ENCODE measurements around the gene TBC1D3H.
"Not testable (repeated sequence)": the region's sequence is repeated elsewhere in the genome, so short reads cannot be mapped to it uniquely, and the experiment has no call there.

TBC1D3H gene

DNA sequence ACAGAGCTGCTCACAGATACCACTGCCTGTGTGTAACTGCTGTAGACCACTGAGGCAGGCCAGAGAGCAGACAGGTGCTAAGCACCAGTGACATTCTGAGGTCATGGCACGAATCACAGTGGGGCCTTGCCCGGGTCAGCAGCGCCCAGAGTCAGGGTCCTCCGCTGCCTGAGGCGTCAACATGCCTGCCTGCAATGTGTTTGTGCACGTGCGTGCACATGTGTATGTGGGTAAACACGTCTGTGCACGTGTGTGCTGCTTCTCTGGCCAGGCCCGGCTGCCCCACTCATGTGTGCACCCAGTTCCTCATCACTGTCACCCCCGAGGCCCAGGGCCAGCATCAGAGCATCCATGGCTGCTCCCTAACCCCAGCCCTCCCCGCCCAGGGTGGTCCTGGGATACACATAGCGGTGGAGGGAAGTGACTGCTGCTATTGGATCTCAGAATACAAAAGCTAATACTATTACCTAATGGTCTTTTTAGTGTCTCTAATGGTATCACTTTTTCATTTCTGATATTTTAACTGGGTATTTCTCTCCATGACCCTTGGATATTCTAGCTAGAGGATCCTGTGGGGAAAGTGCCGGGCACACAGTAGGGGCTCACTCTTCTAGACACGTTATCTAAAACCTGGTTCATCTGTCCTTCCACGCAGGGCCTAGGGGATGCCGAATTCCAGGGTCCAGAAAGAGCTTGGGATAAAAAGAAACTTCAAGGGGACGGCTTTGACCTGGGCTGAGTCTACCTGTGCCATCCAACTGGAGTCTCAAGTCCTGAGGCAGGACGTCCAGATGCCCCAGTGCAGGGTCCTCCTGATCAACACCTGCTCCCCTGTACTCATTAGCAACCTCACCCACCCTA lies at the start of gene TBC1D3H:
TBC1D3H (minus strand) TSS at position 51 of the 861 bp plus-strand sequence. CDS start 1,540 bp downstream, outside the sequence.
- not testable (repeated sequence) for DNase-seq

DNA sequence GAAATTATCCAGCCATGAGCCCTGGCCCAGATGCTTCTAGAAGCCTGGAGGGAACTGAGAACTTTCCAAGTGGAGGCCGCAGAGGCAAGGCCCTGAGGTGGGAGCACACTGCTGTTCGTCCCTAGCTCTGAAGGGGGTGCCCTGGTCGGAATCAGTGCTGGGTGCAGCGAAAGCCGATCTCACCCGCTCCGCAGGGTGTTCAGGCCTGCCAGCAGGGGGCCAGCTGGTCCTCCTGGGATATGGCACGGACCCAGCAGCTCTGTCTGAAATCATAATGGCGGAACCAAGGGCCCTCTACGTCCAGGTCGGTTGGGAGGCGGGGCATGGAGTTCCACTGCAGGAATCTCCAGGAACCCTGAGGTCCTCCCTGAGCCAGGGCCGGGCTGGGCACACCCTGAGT lies 40.7 kb upstream of the TBC1D3H start:
- not testable (repeated sequence) for DNase-seq

DNA sequence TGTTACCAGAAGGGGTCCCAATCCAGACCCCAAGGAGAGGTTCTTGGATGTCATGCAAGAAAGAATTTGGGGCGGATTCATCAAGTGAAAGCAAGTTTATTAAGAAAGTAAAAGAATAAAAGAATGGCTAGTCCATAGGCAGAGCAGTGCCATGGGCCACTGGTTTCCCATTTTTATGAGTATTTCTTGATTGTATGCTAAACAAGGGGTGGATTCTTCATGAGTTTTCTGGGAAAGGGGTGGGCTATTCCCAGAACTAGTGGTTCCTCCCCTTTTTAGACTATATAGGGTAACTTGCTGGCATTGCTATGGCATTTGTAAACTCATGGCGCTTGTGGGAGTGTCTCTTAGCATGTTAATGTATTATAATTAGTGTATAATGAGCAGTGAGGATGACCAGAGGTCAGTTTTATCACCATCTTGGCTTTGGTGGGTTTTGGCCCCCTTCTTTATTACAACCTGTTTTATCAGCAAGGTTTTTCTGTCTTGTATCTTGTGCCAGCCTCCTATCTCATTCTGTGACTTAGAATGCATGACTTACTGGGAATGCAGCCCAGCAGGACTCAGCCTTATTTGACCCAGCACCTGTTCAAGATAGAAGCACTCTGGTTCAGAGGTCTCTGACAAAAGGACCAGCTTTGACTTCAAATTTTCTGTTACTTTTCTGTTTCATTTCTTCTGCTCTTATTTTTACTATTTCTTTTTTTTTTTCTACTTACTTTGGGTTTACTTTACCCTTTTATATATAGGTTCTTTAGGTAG lies 27.1 kb upstream of the TBC1D3H start:
- not testable (repeated sequence) for DNase-seq

DNA sequence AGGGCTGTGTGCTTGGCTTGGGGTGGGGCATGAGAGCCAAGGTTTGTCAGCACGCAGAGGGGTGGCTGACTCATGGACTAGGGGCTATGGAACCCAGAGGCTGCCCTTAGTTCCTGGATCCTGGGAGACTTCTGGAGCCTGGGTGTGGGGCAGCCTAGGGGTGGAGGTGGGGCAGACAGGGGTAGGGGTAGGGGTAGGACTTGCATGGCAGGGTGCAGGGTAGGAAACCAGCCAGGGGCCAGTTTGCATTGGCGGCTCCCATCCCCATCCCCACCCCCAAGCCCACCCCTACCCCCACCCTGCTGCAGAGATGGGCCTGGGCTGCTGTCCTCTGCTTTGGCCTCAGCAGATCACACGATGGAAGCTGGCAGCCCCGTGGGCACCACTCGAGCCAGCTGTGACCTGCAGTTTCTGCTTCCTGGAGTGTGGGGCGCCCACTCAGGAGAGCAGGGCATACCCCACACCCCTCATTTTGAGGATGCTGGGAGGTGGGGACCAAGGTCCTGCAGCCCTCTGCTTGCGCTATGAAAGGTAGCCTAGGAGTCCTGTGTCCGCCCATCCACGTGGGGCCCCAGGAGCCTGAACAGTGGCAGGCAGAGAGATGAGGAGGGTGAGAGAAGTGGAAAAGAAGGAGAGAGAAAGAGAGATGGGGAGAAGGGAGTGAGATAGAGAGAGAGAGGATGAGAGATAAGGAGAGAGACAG lies 2.9 kb upstream of the TBC1D3H start:
- not testable (repeated sequence) for DNase-seq

DNA sequence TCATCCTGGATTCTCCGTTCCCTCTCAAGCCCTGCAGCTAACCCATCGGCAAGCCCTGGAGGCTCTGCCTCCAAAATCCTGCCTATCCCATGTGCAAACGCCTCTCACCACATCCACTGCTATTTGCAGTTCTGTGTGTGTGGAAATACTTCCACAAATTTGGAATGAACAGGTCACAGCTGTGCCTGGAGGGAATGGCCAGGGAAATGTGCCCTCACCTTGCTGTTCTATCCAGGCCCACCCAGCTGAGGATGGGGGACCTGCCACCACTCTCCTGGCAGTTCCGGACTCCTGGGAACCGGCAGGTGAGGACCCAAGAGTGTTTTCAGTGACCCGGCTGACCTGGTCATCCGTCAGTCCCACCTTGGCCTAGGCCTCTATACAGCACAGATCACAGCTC lies 12.3 kb downstream of the TBC1D3H start:
- DNase-seq, result not testable (repeated sequence)

DNA sequence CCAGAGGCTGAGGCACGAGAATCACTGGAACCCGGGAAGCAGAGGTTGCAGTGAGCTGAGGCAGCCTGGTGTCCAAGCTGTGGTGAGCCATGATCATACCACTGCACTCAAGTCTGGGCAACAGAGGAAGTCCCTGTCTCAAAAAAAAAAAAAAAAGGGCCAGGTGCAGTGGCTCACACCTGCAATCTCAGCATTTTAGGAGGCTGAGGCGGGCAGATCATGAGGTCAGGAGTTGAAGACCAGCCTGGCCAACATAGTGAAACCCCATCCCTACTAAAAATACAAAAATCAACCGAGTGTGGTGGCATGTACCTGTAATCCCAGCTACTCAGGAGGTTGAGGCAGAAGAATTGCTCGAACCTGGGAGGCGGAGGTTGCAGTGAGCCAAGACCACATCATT lies 25.7 kb downstream of the TBC1D3H start:
- DNase-seq, result not testable (repeated sequence)

Measured in activated gamma-delta T cell treated with Interleukin-2 at 50 U/mL for 16 hours (primary cell).